Midbrain (tissue), 1 donor: ENCODE measurements around the gene WIZ.
"Not testable (repeated sequence)": the region's sequence is repeated elsewhere in the genome, so short reads cannot be mapped to it uniquely, and the experiment has no call there.

Source experiments
- DNase-seq: peaks from one replicate; lab custom pipeline; 2025; lab: John Stamatoyannopoulos, UW

WIZ gene

GRCh38 chr19:15428956-15429824, 20.6 kb downstream of the WIZ start:
- DNase-seq = no peak

- DNase-seq = no peak
These were observed 21.7 kb downstream of the WIZ start for GRCh38 chr19:15427991-15428471.

GRCh38 chr19:15427350-15427700, 22.4 kb downstream of the WIZ start:
- no peak for DNase-seq

GRCh38 chr19:15426485-15427349, 23.0 kb downstream of the WIZ start:
- no peak for DNase-seq

GRCh38 chr19:15425321-15425950, 24.3 kb downstream of the WIZ start:
- no peak for DNase-seq

GRCh38 chr19:15424692-15425272, 25.0 kb downstream of the WIZ start:
- DNase-seq = no peak

- no peak for DNase-seq
These were observed 25.6 kb downstream of the WIZ start for GRCh38 chr19:15424121-15424520.

GRCh38 chr19:15423130-15423529, 26.6 kb downstream of the WIZ start:
- no peak for DNase-seq

- no peak for DNase-seq
These were observed 27.3 kb downstream of the WIZ start for GRCh38 chr19:15422296-15423075.

GRCh38 chr19:15421721-15422260, 28.0 kb downstream of the WIZ start:
- peak; percentile 85 for DNase-seq

GRCh38 chr19:15421136-15421695, 28.5 kb downstream of the WIZ start:
- DNase-seq = no peak

GRCh38 chr19:15419413-15420025, 30.2 kb downstream of the WIZ start:
- no peak for DNase-seq

GRCh38 chr19:15418579-15419412, 31.0 kb downstream of the WIZ start, which contains the start of gene AKAP8L:
AKAP8L (minus strand) TSS chr19:15418988; CDS start chr19:15418923, 65 bp downstream.
- DNase-seq = peak; percentile 98

- peak; percentile 31 for DNase-seq
These were observed 31.6 kb downstream of the WIZ start for GRCh38 chr19:15418231-15418578.

GRCh38 chr19:15417699-15418098, 32.1 kb downstream of the WIZ start:
- no peak for DNase-seq

GRCh38 chr19:15412832-15413231, 36.9 kb downstream of the WIZ start:
- DNase-seq = no peak

- not testable (repeated sequence) for DNase-seq
These were observed 38.4 kb downstream of the WIZ start for GRCh38 chr19:15411351-15411750.

- DNase-seq = no peak
These were observed 45.0 kb downstream of the WIZ start for GRCh38 chr19:15404780-15405211.
